GM23338 (cell line): ENCODE results near the gene VWA2. TPM values are rescaled to one million over a fixed set of nuclear protein-coding genes. Genes with fewer than 3 reads are reported as not detected.

Source experiments
- ATAC-seq: fragments of 200-7000 bp; cut with Tn5 transposase; 3 replicates; pipeline ENCODE4 v1.9.1; 2020
- DNase-seq: peaks from one replicate; pipeline ENCODE4 v3.0.0-alpha.2; 2015; ENCODE audit warnings: low spot score
- H2AFZ ChIP-seq: fragments of 200-600 bp; sonication (generic); 2 replicates; pipeline ENCODE4 v1.8.0; 2016; ENCODE audit warnings: antibody characterized with exemption, mild to moderate bottlenecking, moderate library complexity
- H3F3A ChIP-seq: fragments of 200-600 bp; sonication (generic); replicated peaks from 2 replicates; pipeline ENCODE4 v1.8.0; 2017; ENCODE audit warnings: antibody characterized with exemption, mixed run types, low read depth
- H3K27ac ChIP-seq: fragments of 200-600 bp; sonication (generic); 2 replicates; pipeline ENCODE4 v1.6.1; 2016; ENCODE audit warnings: low read depth
- H3K27me3 ChIP-seq: fragments of 200-600 bp; sonication (generic); 2 replicates; pipeline ENCODE4 v1.8.0; 2016; ENCODE audit warnings: mild to moderate bottlenecking, mixed run types, moderate library complexity; ENCODE audit not compliant: insufficient read depth
- H3K36me3 ChIP-seq: fragments of 200-600 bp; sonication (generic); 2 replicates; pipeline ENCODE4 v1.8.0; 2016; ENCODE audit warnings: mild to moderate bottlenecking; ENCODE audit not compliant: insufficient read depth
- H3K4me1 ChIP-seq: fragments of 200-600 bp; sonication (generic); 2 replicates; pipeline ENCODE4 v1.8.0; 2016; ENCODE audit warnings: mild to moderate bottlenecking, moderate library complexity; ENCODE audit not compliant: insufficient read depth
- H3K4me2 ChIP-seq: fragments of 200-600 bp; sonication (generic); 2 replicates; pipeline ENCODE4 v1.7.1; 2017; ENCODE audit warnings: mixed run types
- H3K4me3 ChIP-seq: fragments of 200-600 bp; sonication (generic); 2 replicates; pipeline ENCODE4 v1.6.1; 2016; ENCODE audit warnings: mixed run types
- H3K79me2 ChIP-seq: fragments of 200-600 bp; sonication (generic); replicated peaks from 2 replicates; pipeline ENCODE4 v1.8.0; 2017; ENCODE audit warnings: mild to moderate bottlenecking; ENCODE audit not compliant: insufficient read depth
- H3K9me2 ChIP-seq: fragments of 200-600 bp; sonication (generic); 2 replicates; pipeline ENCODE4 v1.8.0; 2017; ENCODE audit not compliant: insufficient read depth
- H4K20me1 ChIP-seq: fragments of 200-600 bp; sonication (generic); replicated peaks from 2 replicates; pipeline ENCODE4 v1.8.0; 2017; ENCODE audit warnings: mild to moderate bottlenecking; ENCODE audit not compliant: insufficient read depth
- H3K27ac Mint-ChIP-seq: 2 replicates; pipeline ENCODE4 v1.8.0; 2020; ENCODE audit warnings: inconsistent platforms, mild to moderate bottlenecking, moderate library complexity, mixed read lengths
- H3K27me3 Mint-ChIP-seq: 3 replicates; pipeline ENCODE4 v1.8.0; 2022; ENCODE audit warnings: low read depth, mild to moderate bottlenecking, moderate library complexity, mixed read lengths, inconsistent platforms; ENCODE audit not compliant: insufficient read depth, poor library complexity
- H3K36me3 Mint-ChIP-seq: 3 replicates; pipeline ENCODE4 v1.8.0; 2021; ENCODE audit warnings: low read depth, mild to moderate bottlenecking, inconsistent platforms, moderate library complexity, mixed read lengths
- H3K4me1 Mint-ChIP-seq: 3 replicates; pipeline ENCODE4 v1.8.0; 2020; ENCODE audit warnings: mild to moderate bottlenecking, inconsistent platforms, mixed read lengths
- H3K4me3 Mint-ChIP-seq: 3 replicates; pipeline ENCODE4 v1.8.0; 2021; ENCODE audit warnings: moderate library complexity, mild to moderate bottlenecking, inconsistent platforms, mixed read lengths
- H3K9me3 Mint-ChIP-seq: 3 replicates; pipeline ENCODE4 v1.8.0; 2020; ENCODE audit warnings: moderate library complexity, mild to moderate bottlenecking, inconsistent platforms, mixed read lengths
- CREB1 ChIP-seq: fragments of 250-450 bp; sonication (Bioruptor Pico); IDR thresholded peaks from 2 replicates; pipeline ENCODE4 v1.5.0; 2020; ENCODE audit warnings: low read depth, mild to moderate bottlenecking, moderate library complexity
- CTCF ChIP-seq, 2 experiments: fragments of 200-600 bp in 1 of 2; sonication (generic) in 1 of 2; conservative IDR thresholded peaks; 2 replicates each; pipeline versions ENCODE4 v1.5.1 to v1.6.1; 2016 to 2017; ENCODE audit warnings: antibody characterized with exemption in 2 of 2, low read depth in 2 of 2, mild to moderate bottlenecking in 2 of 2, moderate library complexity in 1 of 2
- ETS1 ChIP-seq: IDR thresholded peaks from 2 replicates; pipeline ENCODE4 v1.6.1; 2016; ENCODE audit warnings: antibody characterized with exemption
- EZH2 ChIP-seq: fragments of 200-600 bp; sonication (generic); IDR thresholded peaks from one replicate; pipeline ENCODE4 v1.8.0; 2017; ENCODE audit warnings: antibody characterized with exemption, mild to moderate bottlenecking, low read depth; ENCODE audit not compliant: unreplicated experiment
- EZH2phosphoT487 ChIP-seq: fragments of 200-600 bp; sonication (generic); IDR thresholded peaks from one replicate; pipeline ENCODE4 v1.8.1; 2018; ENCODE audit warnings: antibody characterized with exemption; ENCODE audit not compliant: unreplicated experiment
- JUNB ChIP-seq: IDR thresholded peaks from one replicate; pipeline ENCODE4 v1.6.1; 2016; ENCODE audit warnings: antibody characterized with exemption; ENCODE audit not compliant: unreplicated experiment
- NANOG ChIP-seq: IDR thresholded peaks from 2 replicates; pipeline ENCODE4 v1.6.1; 2016; ENCODE audit warnings: antibody characterized with exemption, borderline replicate concordance
- POLR2AphosphoS5 ChIP-seq: IDR thresholded peaks from 2 replicates; pipeline ENCODE4 v1.6.1; 2016; ENCODE audit warnings: antibody characterized with exemption, low read depth
- STAT1 ChIP-seq: IDR thresholded peaks from one replicate; pipeline ENCODE4 v1.6.1; 2016; ENCODE audit warnings: antibody characterized with exemption; ENCODE audit not compliant: unreplicated experiment
- ZNF114 ChIP-seq: fragments of 250-450 bp; sonication (Bioruptor Pico); IDR thresholded peaks from 2 replicates; pipeline ENCODE4 v1.5.0; 2020; ENCODE audit warnings: mild to moderate bottlenecking, moderate library complexity
- ZNF331 ChIP-seq: fragments of 250-450 bp; sonication (Bioruptor Pico); IDR thresholded peaks from 2 replicates; pipeline ENCODE4 v1.5.0; 2020; ENCODE audit warnings: low read depth, mild to moderate bottlenecking, moderate library complexity
- ZNF462 ChIP-seq: fragments of 250-450 bp; sonication (Bioruptor Pico); IDR thresholded peaks from 2 replicates; pipeline ENCODE4 v1.5.0; 2020; ENCODE audit warnings: mild to moderate bottlenecking, moderate library complexity
- polyA plus RNA-seq: library from polyadenylated mRNA; unstranded; fragments of >200 nt; fragmentation: Nextera tagmentation; extraction: Ambion mirVana; gene quantifications from 2 replicates; pipeline ENCODE4 v1.2.1, GENCODE V29; 2016
- total RNA-seq: library from RNA; depleted of rRNA; stranded (reverse); fragments of >200 nt; shearing (Covaris generic); gene quantifications from 2 replicates; pipeline ENCODE4 v1.2.3, GENCODE V29; 2014
- TF ChIP-seq, protein P1 (sequence below): IDR thresholded peaks from one replicate; pipeline ENCODE4 v1.6.1; 2018; ENCODE audit warnings: antibody characterized with exemption; ENCODE audit not compliant: unreplicated experiment

Gene VWA2
- total and polyA plus RNA-seq, 2 experiments from 2014 or later: 0.48 to 3.7 TPM

DNA sequence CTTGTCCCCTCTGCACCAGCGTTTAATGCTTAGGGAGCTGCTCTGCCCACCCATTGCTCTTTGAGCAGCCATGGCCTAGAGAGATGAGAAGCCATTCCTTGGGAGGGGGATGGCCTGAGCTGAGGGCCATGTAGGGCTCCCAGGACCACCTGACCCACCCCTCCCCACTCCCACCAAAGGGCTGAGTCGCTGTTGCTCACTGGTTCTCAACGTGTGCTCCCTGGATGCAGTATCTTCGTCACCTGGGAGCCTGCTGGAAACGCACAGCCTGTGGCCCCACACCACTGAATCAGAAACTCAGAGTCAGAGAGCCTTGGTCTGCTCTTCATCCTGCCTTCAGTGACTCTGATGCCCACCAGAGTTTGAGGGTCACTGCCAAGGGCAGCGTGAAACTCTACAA lies 37.0 kb downstream of the VWA2 start (continued):
- TF ChIP-seq, protein P1, sequence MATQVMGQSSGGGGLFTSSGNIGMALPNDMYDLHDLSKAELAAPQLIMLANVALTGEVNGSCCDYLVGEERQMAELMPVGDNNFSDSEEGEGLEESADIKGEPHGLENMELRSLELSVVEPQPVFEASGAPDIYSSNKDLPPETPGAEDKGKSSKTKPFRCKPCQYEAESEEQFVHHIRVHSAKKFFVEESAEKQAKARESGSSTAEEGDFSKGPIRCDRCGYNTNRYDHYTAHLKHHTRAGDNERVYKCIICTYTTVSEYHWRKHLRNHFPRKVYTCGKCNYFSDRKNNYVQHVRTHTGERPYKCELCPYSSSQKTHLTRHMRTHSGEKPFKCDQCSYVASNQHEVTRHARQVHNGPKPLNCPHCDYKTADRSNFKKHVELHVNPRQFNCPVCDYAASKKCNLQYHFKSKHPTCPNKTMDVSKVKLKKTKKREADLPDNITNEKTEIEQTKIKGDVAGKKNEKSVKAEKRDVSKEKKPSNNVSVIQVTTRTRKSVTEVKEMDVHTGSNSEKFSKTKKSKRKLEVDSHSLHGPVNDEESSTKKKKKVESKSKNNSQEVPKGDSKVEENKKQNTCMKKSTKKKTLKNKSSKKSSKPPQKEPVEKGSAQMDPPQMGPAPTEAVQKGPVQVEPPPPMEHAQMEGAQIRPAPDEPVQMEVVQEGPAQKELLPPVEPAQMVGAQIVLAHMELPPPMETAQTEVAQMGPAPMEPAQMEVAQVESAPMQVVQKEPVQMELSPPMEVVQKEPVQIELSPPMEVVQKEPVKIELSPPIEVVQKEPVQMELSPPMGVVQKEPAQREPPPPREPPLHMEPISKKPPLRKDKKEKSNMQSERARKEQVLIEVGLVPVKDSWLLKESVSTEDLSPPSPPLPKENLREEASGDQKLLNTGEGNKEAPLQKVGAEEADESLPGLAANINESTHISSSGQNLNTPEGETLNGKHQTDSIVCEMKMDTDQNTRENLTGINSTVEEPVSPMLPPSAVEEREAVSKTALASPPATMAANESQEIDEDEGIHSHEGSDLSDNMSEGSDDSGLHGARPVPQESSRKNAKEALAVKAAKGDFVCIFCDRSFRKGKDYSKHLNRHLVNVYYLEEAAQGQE: no peak
- TF ChIP-seq ZNF114 (CRISPR knock-in tag) (no peak), EZH2 (no peak)

DNA sequence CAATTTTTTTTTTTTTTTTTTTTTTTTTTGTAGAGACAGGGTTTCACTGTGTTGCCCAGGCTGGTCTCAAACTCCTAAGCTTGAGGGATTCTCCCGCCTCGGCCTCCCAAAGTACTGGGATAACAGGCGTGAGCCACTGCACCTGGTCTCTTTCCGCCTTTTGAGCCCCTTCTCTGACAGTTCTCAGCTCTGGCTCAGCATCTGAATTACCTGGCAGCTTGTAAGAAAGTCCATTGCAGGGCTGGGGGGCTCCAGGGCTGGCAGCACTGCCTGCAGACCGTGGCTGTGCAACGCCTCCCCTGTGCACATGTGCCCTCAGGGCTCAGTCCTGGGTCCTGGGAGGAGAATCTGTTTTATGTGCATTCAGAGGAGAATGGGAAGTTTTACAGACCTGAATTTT lies 37.6 kb downstream of the VWA2 start:
- DNase-seq (no peak), ATAC-seq (no peak)
- TF ChIP-seq EZH2phosphoT487 (no peak), POLR2AphosphoS5 (no peak), ZNF331 (CRISPR knock-in tag) (no peak), ETS1 (no peak), ZNF462 (no peak), CTCF (conservative IDR thresholded peaks at IDR 0.05; ENCODE audit: low read depth in 2 of 2) (no peak), ZNF114 (CRISPR knock-in tag) (no peak), NANOG (no peak), EZH2 (no peak), CREB1 (no peak), JUNB (no peak), STAT1 (no peak)

More for the DNA sequence above, 37.6 kb downstream of the VWA2 start:
- Mint-ChIP-seq H3K27ac (no peak overlapping the region), H3K27me3 (peaks cover 4% of the 10 kb centered on the region), H3K36me3 (no peaks in the 10 kb centered on the region), H3K4me3 (no peak overlapping the region), H3K9me3 (no peaks in the 10 kb centered on the region), H3K4me1 (no peaks in the 10 kb centered on the region)
- no peak overlapping the region for H3K4me3 ChIP-seq
- H3K36me3 ChIP-seq: no peaks in the 10 kb centered on the region
- H3K27me3 ChIP-seq: no peaks in the 10 kb centered on the region
- no peaks in the 10 kb centered on the region for H4K20me1 ChIP-seq
- H3F3A ChIP-seq: no peaks in the 10 kb centered on the region
- H3K27ac ChIP-seq: no peak overlapping the region
- H3K4me1 ChIP-seq: no peaks in the 10 kb centered on the region
- no peak overlapping the region for H3K4me2 ChIP-seq
- H3K9me2 ChIP-seq: no peaks in the 10 kb centered on the region
- no peaks in the 10 kb centered on the region for H3K79me2 ChIP-seq
- H2AFZ ChIP-seq: no peak overlapping the region
